IMR-90 (cell line): Measurements from ENCODE around the gene MICAL2. TPM values are rescaled to one million over a fixed set of nuclear protein-coding genes. Genes with fewer than 3 reads are reported as not detected.
A peak's percentile ranks its signal among the peaks of the same experiment; 100 is the strongest.

ENCODE experiments used
- ATAC-seq: fragments of 200-7000 bp; cut with Tn5 transposase; 2 replicates; pipeline ENCODE4 v1.9.1; 2020; ENCODE audit warnings: low read depth, mild to moderate bottlenecking, moderate library complexity
- BruUV-seq: library from RNA; stranded (reverse); fragments of 400-500 nt; replicated peaks from 2 replicates; lab custom pipeline; 2021; lab: Mats Ljungman, UMichigan
- CTCF ChIA-PET: fragments of 300-600 bp; formaldehyde crosslinking; extraction: SDS; loops from one replicate; lab custom pipeline; 2021; ENCODE audit warnings: antibody characterized with exemption; lab: Yijun Ruan, JAX
- POLR2A ChIA-PET: fragments of 300-600 bp; sonication (Branson Sonifier 250); formaldehyde crosslinking; loops from one replicate; lab custom pipeline; 2022; ENCODE audit warnings: antibody characterized with exemption; ENCODE audit not compliant: unreplicated experiment; lab: Charles Lee
- DNase-seq: peaks from one replicate; pipeline ENCODE4 v3.0.0; 2013
- H2AFZ ChIP-seq: replicated peaks from 2 replicates; pipeline ENCODE3; 2013; ENCODE audit warnings: low read length, mild to moderate bottlenecking; ENCODE audit not compliant: poor library complexity
- H2AK5ac ChIP-seq: 2 replicates; pipeline ENCODE4 v1.6.1; 2013; ENCODE audit warnings: low read depth, low read length, inconsistent platforms
- H2AK9ac ChIP-seq: replicated peaks from 2 replicates; pipeline ENCODE3; 2013; ENCODE audit warnings: mild to moderate bottlenecking, low read depth, low read length, moderate library complexity; ENCODE audit not compliant: poor library complexity
- H2BK120ac ChIP-seq: 2 replicates; pipeline ENCODE4 v1.6.1; 2013; ENCODE audit warnings: low read depth, low read length, inconsistent platforms
- H2BK15ac ChIP-seq: 3 replicates; pipeline ENCODE4 v1.6.1; 2013; ENCODE audit warnings: low read depth, low read length, inconsistent platforms
- H2BK20ac ChIP-seq: 2 replicates; pipeline ENCODE4 v1.6.1; 2013; ENCODE audit warnings: low read depth, mild to moderate bottlenecking, inconsistent platforms, low read length, moderate library complexity
- H2BK5ac ChIP-seq: 2 replicates; pipeline ENCODE4 v1.6.1; 2013; ENCODE audit warnings: mild to moderate bottlenecking, low read depth, low read length, inconsistent platforms; ENCODE audit not compliant: poor library complexity, severe bottlenecking
- H3K14ac ChIP-seq: replicated peaks from 2 replicates; pipeline ENCODE4 v1.6.1; 2013; ENCODE audit warnings: low read depth, low read length, inconsistent platforms
- H3K18ac ChIP-seq: 2 replicates; pipeline ENCODE4 v1.6.1; 2013; ENCODE audit warnings: low read depth, low read length, control low read depth
- H3K23ac ChIP-seq: 2 replicates; pipeline ENCODE4 v1.6.1; 2013; ENCODE audit warnings: low read depth, low read length, inconsistent platforms
- H3K27ac ChIP-seq: 2 replicates; pipeline ENCODE4 v1.5.1; 2013; ENCODE audit warnings: mild to moderate bottlenecking, control low read depth, low read length; ENCODE audit not compliant: insufficient read depth
- H3K27me3 ChIP-seq: 2 replicates; pipeline ENCODE4 v1.6.1; 2013; ENCODE audit warnings: low read length; ENCODE audit not compliant: control insufficient read depth, insufficient read depth
- H3K36me3 ChIP-seq: 2 replicates; pipeline ENCODE4 v1.6.1; 2013; ENCODE audit warnings: low read length, mixed read lengths; ENCODE audit not compliant: control insufficient read depth, insufficient read depth
- H3K4ac ChIP-seq: 2 replicates; pipeline ENCODE4 v1.6.1; 2013; ENCODE audit warnings: low read depth, low read length, inconsistent platforms
- H3K4me1 ChIP-seq: 2 replicates; pipeline ENCODE4 v1.6.1; 2013; ENCODE audit warnings: low read length, mixed read lengths; ENCODE audit not compliant: control insufficient read depth, insufficient read depth
- H3K4me2 ChIP-seq: 2 replicates; pipeline ENCODE4 v1.6.1; 2013; ENCODE audit warnings: low read depth, mild to moderate bottlenecking, control low read depth, low read length, moderate library complexity
- H3K4me3 ChIP-seq: 2 replicates; pipeline ENCODE4 v1.5.1; 2013; ENCODE audit warnings: low read depth, mild to moderate bottlenecking, control low read depth, low read length, moderate library complexity; ENCODE audit not compliant: insufficient read depth
- H3K56ac ChIP-seq: 2 replicates; pipeline ENCODE4 v1.6.1; 2013; ENCODE audit warnings: low read length, inconsistent platforms; ENCODE audit not compliant: insufficient read depth; ENCODE audit errors: extremely low read depth
- H3K79me1 ChIP-seq, 2 experiments: 2 replicates each; pipeline ENCODE4 v1.6.1; 2013; ENCODE audit warnings: low read length in 2 of 2, inconsistent platforms in 1 of 2, low read depth in 1 of 2
- H3K9ac ChIP-seq: 2 replicates; pipeline ENCODE4 v1.6.1; 2013; ENCODE audit warnings: low read depth, low read length, control low read depth
- H3K9me1 ChIP-seq: 2 replicates; pipeline ENCODE4 v1.6.1; 2013; ENCODE audit warnings: low read length, inconsistent platforms; ENCODE audit not compliant: insufficient read depth
- H3K9me3 ChIP-seq: 2 replicates; pipeline ENCODE4 v1.6.1; 2013; ENCODE audit warnings: low read length; ENCODE audit not compliant: control insufficient read depth, insufficient read depth
- H4K20me1 ChIP-seq: 2 replicates; pipeline ENCODE4 v1.6.1; 2013; ENCODE audit warnings: low read length, inconsistent platforms; ENCODE audit not compliant: insufficient read depth
- H4K5ac ChIP-seq: 2 replicates; pipeline ENCODE4 v1.6.1; 2013; ENCODE audit warnings: mild to moderate bottlenecking, low read depth, low read length, control low read depth
- H4K8ac ChIP-seq, 2 experiments: 2 replicates each; pipeline ENCODE4 v1.6.1; 2013; ENCODE audit warnings: low read depth in 2 of 2, low read length in 2 of 2, control low read depth in 1 of 2, inconsistent platforms in 1 of 2
- H4K91ac ChIP-seq: 2 replicates; pipeline ENCODE4 v1.6.1; 2013; ENCODE audit warnings: low read depth, low read length, inconsistent platforms; ENCODE audit not compliant: insufficient read depth
- CEBPB ChIP-seq: IDR thresholded peaks from 2 replicates; pipeline ENCODE4 v1.6.1; 2012; ENCODE audit warnings: low read depth, low read length, improper control_type of control experiment
- MAFK ChIP-seq: IDR thresholded peaks from 2 replicates; pipeline ENCODE4 v1.6.1; 2012; ENCODE audit warnings: low read depth, low read length, improper control_type of control experiment
- NFE2L2 ChIP-seq: fragments of 150-350 bp; IDR thresholded peaks from 2 replicates; pipeline ENCODE4 v1.6.1; 2016; ENCODE audit warnings: low read depth, mild to moderate bottlenecking, low read length
- POLR2A ChIP-seq: IDR thresholded peaks from 2 replicates; pipeline ENCODE4 v1.6.1; 2012; ENCODE audit warnings: mild to moderate bottlenecking, low read depth, low read length
- WGBS, 2 experiments: methylation state at CpG; one replicate each; pipeline versions ENCODE4 v1.1.5 to v1.1.7; 2013; ENCODE audit warnings: missing lambda C conversion rate in 2 of 2; ENCODE audit not compliant: insufficient read length in 1 of 2; ENCODE audit errors: extremely low coverage in 2 of 2; 5-methylcytosine and 5-hydroxymethylcytosine counted together
- dilution Hi-C: fragments of 300-500 bp; cut with HindIII; formaldehyde crosslinking; loops from one replicate; pipeline ENCODE4 v1.14.3; 2018; ENCODE audit warnings: low sequenced_read_pairs; ENCODE audit not compliant: unreplicated experiment
- in situ Hi-C: fragments of 300-500 bp; cut with MboI; formaldehyde crosslinking; loops from 3 replicates; pipeline ENCODE4 v1.14.3; 2019; ENCODE audit warnings: low sequenced_read_pairs, inconsistent platforms, mixed read lengths
- intact Hi-C: fragments of 100-400 bp; cut with micrococcal nuclease; formaldehyde crosslinking; loops from 2 replicates; pipeline ENCODE4 v1.10.0; 2022
- polyA plus RNA-seq, 3 experiments: library from polyadenylated mRNA; depleted of rRNA; stranded (reverse); fragments of >200 nt; gene quantifications; 2 replicates each; pipeline ENCODE4 v1.2.3, GENCODE V29; 2012; ENCODE audit warnings: low replicate concordance in 1 of 3
- total RNA-seq: library from RNA; depleted of rRNA; stranded (reverse); fragments of >200 nt; gene quantifications from 2 replicates; pipeline ENCODE4 v1.2.3, GENCODE V29; 2012

Gene MICAL2
- total and polyA plus RNA-seq, 2 of the 4 experiments (the other 2 are of a cell fraction) = 170 to 336 TPM

GRCh38 chr11:12166299-12167060 is 56.1 kb downstream of the MICAL2 start:
- Histone ChIP-seq H3K36me3 (peaks cover 21% of the 10 kb centered on the region), H4K91ac (peak overlapping the region; percentile 92), H3K9me1 (peaks cover 50% of the 10 kb centered on the region), H3K18ac (peak overlapping the region; percentile 91), H3K4me3 (no peak overlapping the region), H3K4me1 (peaks cover 42% of the 10 kb centered on the region), H3K4ac (peak overlapping the region; percentile 96), H2BK15ac (peak overlapping the region; percentile 49), H4K8ac (peak overlapping the region; percentile 92 to 94), H4K5ac (peak overlapping the region; percentile 90), H3K27ac (peak overlapping the region; percentile 97), H2BK5ac (peak overlapping the region; percentile 97), H2AK5ac (peak overlapping the region; percentile 90), H2BK120ac (peak overlapping the region; percentile 90), H3K79me1 (peaks cover 42 to 88% of the 10 kb centered on the region in 2 experiments), H3K9ac (no peak overlapping the region), H3K14ac (peak overlapping the region; percentile 98), H3K56ac (peak overlapping the region; percentile 91), H2AK9ac (peak overlapping the region; percentile 80), H2BK20ac (peak overlapping the region; percentile 85), H3K23ac (peak overlapping the region; percentile 74; the same call in 1 of the 2 replicates), H3K4me2 (peak overlapping the region; percentile 1), H2AFZ (peak overlapping the region; percentile 6), H4K20me1 (no peaks in the 10 kb centered on the region), H3K27me3 (no peaks in the 10 kb centered on the region), H3K9me3 (no peaks in the 10 kb centered on the region)
- ATAC-seq (no peak), DNase-seq (no peak)
- in situ Hi-C loops = no loop called here
- BruUV-seq = no TSS peak
- TF ChIP-seq CEBPB = no peak
- no peak for TF ChIP-seq MAFK
- no peak for TF ChIP-seq NFE2L2
- peak; percentile 50 for TF ChIP-seq POLR2A
- ChIA-PET CTCF (no interaction called here), POLR2A (no interaction called here)
- WGBS, 2 experiments = 100% methylated on average over 2 of the region's 5 CpGs; no CpG with 5 or more reads in 1 of the 2 experiments
- dilution Hi-C loops = no loop called here
- intact Hi-C loops = no loop called here
